HepG2 (cell line): ENCODE data around the gene AXIN2. TPM values are rescaled to one million over a fixed set of nuclear protein-coding genes. Genes with fewer than 3 reads are reported as not detected.

Source experiments
- KDM2A ChIP-seq: sonication (generic); formaldehyde crosslinking; IDR thresholded peaks from 2 replicates; pipeline ENCODE4 v1.4.0; 2020; ENCODE audit warnings: low read depth, missing genetic modification reagents, borderline replicate concordance
- KMT2B ChIP-seq: IDR thresholded peaks from 2 replicates; pipeline ENCODE4 v1.6.1; 2016; ENCODE audit warnings: missing genetic modification reagents, missing compliant biosample characterization
- MTA1 ChIP-seq: sonication (generic); formaldehyde crosslinking; IDR thresholded peaks from 2 replicates; pipeline ENCODE4 v1.4.0; 2020; ENCODE audit warnings: missing genetic modification reagents, mild to moderate bottlenecking, borderline replicate concordance
- NRL ChIP-seq: sonication (generic); formaldehyde crosslinking; IDR thresholded peaks from 2 replicates; pipeline ENCODE4 v1.5.0; 2020; ENCODE audit warnings: missing genetic modification reagents, mild to moderate bottlenecking, moderate library complexity, borderline replicate concordance
- SUZ12 ChIP-seq: fragments of 150-350 bp; IDR thresholded peaks from 2 replicates; pipeline ENCODE4 v1.6.1; 2014; ENCODE audit warnings: low read depth, low read length
- ZNF790 ChIP-seq: sonication (generic); formaldehyde crosslinking; IDR thresholded peaks from 2 replicates; pipeline ENCODE4 v1.8.0; 2022; ENCODE audit warnings: missing genetic modification reagents, mild to moderate bottlenecking, borderline replicate concordance
- ZNF841 ChIP-seq: sonication (generic); formaldehyde crosslinking; IDR thresholded peaks from 2 replicates; pipeline ENCODE4 v1.8.1; 2023; ENCODE audit warnings: missing genetic modification reagents, borderline replicate concordance
- polyA plus RNA-seq, 8 experiments: library from polyadenylated mRNA; depleted of rRNA in 3 of 8; stranded (reverse) in 7 of 8; unstranded in 1 of 8; fragments of >200 nt; fragmentation: Illumina TruSeq in 4 of 8; extraction: Trizol in 4 of 8; gene quantifications; 2 replicates each; pipeline versions ENCODE4 v1.2.1 to v1.2.3, GENCODE V29; 2011 to 2016; ENCODE audit warnings: low read depth in 4 of 8, missing spikeins in 1 of 8, mixed read lengths in 1 of 8; ENCODE audit not compliant: insufficient read depth in 1 of 8
- total RNA-seq, 5 experiments: library from RNA; depleted of rRNA; stranded (reverse); fragments of >200 nt; fragmentation: Illumina TruSeq; extraction: Trizol; gene quantifications; 2 replicates each; pipeline ENCODE4 v1.2.3, GENCODE V29; 2016; ENCODE audit warnings: low read depth in 1 of 5
- TF ChIP-seq, protein P1 (sequence below): IDR thresholded peaks from 2 replicates; pipeline ENCODE4 v1.6.1; 2016; ENCODE audit warnings: low read depth, missing genetic modification reagents, missing compliant biosample characterization
- TF ChIP-seq, protein P2 (sequence below): sonication (generic); formaldehyde crosslinking; IDR thresholded peaks from 2 replicates; pipeline ENCODE4 v1.5.0; 2020; ENCODE audit warnings: mild to moderate bottlenecking, missing genetic modification reagents
- TF ChIP-seq, protein P3 (sequence below): sonication (generic); formaldehyde crosslinking; IDR thresholded peaks from 2 replicates; pipeline ENCODE4 v1.4.0; 2020; ENCODE audit warnings: missing genetic modification reagents, borderline replicate concordance
- TF ChIP-seq, protein P4 (sequence below): sonication (generic); formaldehyde crosslinking; IDR thresholded peaks from 2 replicates; pipeline ENCODE4 v1.4.0; 2020; ENCODE audit warnings: mild to moderate bottlenecking, missing genetic modification reagents, borderline replicate concordance

AXIN2 gene
- total and polyA plus RNA-seq, 2 of the 13 experiments (the other 11 are each of a cell fraction or from before 2014, with no cell fraction given) = 58.6 to 63.4 TPM

DNA sequence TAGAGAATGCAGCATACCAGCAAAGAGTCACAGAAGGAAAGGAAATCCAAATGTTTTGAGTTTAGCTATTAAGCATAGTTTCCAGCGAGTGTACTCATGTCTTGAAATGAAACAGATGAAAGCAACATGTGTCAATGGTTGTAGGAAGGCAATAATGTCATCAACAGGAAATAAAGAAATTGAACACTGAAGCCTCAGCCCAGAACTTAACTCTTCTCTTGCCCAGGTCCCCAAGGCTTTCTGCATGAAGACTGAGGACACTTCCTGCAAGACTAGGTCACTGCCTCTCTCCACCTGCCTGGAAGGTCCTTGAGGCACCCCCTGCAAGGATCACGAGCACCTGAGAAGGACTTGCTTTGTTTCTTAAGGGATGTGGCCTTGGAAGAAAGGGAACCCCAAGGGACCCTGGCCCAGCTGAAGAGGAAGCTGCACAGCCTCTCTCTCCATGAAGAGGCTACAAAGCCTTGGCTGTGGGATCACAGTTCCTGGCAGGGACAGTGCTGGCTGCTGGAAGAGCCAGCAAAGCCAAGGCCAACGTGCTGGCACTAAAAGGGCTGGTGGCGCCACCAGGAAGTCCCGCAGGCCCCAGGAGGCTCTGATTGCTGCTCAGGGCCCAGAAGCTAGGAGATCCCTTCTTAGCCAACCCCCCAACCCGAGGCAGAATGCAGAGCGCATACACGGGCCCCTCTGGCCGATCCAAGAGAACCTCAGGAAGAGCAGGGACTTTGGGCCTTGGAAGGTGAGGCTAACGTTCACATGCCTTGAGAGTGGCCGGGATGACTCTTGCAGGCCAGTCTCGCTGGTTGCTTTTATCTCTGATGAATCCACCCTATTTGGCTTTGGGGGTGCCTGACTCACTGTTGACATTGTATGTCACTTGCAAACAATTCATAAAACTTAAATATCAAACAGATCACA lies 23.4 kb upstream of the AXIN2 start (continued):
- TF ChIP-seq, protein P1, sequence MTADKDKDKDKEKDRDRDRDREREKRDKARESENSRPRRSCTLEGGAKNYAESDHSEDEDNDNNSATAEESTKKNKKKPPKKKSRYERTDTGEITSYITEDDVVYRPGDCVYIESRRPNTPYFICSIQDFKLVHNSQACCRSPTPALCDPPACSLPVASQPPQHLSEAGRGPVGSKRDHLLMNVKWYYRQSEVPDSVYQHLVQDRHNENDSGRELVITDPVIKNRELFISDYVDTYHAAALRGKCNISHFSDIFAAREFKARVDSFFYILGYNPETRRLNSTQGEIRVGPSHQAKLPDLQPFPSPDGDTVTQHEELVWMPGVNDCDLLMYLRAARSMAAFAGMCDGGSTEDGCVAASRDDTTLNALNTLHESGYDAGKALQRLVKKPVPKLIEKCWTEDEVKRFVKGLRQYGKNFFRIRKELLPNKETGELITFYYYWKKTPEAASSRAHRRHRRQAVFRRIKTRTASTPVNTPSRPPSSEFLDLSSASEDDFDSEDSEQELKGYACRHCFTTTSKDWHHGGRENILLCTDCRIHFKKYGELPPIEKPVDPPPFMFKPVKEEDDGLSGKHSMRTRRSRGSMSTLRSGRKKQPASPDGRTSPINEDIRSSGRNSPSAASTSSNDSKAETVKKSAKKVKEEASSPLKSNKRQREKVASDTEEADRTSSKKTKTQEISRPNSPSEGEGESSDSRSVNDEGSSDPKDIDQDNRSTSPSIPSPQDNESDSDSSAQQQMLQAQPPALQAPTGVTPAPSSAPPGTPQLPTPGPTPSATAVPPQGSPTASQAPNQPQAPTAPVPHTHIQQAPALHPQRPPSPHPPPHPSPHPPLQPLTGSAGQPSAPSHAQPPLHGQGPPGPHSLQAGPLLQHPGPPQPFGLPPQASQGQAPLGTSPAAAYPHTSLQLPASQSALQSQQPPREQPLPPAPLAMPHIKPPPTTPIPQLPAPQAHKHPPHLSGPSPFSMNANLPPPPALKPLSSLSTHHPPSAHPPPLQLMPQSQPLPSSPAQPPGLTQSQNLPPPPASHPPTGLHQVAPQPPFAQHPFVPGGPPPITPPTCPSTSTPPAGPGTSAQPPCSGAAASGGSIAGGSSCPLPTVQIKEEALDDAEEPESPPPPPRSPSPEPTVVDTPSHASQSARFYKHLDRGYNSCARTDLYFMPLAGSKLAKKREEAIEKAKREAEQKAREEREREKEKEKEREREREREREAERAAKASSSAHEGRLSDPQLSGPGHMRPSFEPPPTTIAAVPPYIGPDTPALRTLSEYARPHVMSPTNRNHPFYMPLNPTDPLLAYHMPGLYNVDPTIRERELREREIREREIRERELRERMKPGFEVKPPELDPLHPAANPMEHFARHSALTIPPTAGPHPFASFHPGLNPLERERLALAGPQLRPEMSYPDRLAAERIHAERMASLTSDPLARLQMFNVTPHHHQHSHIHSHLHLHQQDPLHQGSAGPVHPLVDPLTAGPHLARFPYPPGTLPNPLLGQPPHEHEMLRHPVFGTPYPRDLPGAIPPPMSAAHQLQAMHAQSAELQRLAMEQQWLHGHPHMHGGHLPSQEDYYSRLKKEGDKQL (CRISPR knock-in tag) = no peak; the same call in 1 of the 2 replicates
- TF ChIP-seq MTA1 (CRISPR knock-in tag) (0 out of 2 replicates have a peak, but pooled peaks have one; percentile 51), NRL (CRISPR knock-in tag) (no peak; the same call in 1 of the 2 replicates), KDM2A (CRISPR knock-in tag) (peak; percentile 31; the same call in 1 of the 2 replicates), KMT2B (peak; percentile 37; the same call in 1 of the 2 replicates), SUZ12 (no peak), ZNF841 (CRISPR knock-in tag) (no peak), ZNF790 (CRISPR knock-in tag) (no peak)
- TF ChIP-seq, protein P2, sequence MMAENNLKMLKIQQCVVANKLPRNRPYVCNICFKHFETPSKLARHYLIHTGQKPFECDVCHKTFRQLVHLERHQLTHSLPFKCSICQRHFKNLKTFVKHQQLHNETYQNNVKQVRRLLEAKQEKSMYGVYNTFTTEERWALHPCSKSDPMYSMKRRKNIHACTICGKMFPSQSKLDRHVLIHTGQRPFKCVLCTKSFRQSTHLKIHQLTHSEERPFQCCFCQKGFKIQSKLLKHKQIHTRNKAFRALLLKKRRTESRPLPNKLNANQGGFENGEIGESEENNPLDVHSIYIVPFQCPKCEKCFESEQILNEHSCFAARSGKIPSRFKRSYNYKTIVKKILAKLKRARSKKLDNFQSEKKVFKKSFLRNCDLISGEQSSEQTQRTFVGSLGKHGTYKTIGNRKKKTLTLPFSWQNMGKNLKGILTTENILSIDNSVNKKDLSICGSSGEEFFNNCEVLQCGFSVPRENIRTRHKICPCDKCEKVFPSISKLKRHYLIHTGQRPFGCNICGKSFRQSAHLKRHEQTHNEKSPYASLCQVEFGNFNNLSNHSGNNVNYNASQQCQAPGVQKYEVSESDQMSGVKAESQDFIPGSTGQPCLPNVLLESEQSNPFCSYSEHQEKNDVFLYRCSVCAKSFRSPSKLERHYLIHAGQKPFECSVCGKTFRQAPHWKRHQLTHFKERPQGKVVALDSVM (CRISPR knock-in tag) = no peak
- TF ChIP-seq, protein P3, sequence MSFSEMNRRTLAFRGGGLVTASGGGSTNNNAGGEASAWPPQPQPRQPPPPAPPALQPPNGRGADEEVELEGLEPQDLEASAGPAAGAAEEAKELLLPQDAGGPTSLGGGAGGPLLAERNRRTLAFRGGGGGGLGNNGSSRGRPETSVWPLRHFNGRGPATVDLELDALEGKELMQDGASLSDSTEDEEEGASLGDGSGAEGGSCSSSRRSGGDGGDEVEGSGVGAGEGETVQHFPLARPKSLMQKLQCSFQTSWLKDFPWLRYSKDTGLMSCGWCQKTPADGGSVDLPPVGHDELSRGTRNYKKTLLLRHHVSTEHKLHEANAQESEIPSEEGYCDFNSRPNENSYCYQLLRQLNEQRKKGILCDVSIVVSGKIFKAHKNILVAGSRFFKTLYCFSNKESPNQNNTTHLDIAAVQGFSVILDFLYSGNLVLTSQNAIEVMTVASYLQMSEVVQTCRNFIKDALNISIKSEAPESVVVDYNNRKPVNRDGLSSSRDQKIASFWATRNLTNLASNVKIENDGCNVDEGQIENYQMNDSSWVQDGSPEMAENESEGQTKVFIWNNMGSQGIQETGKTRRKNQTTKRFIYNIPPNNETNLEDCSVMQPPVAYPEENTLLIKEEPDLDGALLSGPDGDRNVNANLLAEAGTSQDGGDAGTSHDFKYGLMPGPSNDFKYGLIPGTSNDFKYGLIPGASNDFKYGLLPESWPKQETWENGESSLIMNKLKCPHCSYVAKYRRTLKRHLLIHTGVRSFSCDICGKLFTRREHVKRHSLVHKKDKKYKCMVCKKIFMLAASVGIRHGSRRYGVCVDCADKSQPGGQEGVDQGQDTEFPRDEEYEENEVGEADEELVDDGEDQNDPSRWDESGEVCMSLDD (CRISPR knock-in tag) = peak; percentile 56; the same call in 1 of the 2 replicates
- TF ChIP-seq, protein P4, sequence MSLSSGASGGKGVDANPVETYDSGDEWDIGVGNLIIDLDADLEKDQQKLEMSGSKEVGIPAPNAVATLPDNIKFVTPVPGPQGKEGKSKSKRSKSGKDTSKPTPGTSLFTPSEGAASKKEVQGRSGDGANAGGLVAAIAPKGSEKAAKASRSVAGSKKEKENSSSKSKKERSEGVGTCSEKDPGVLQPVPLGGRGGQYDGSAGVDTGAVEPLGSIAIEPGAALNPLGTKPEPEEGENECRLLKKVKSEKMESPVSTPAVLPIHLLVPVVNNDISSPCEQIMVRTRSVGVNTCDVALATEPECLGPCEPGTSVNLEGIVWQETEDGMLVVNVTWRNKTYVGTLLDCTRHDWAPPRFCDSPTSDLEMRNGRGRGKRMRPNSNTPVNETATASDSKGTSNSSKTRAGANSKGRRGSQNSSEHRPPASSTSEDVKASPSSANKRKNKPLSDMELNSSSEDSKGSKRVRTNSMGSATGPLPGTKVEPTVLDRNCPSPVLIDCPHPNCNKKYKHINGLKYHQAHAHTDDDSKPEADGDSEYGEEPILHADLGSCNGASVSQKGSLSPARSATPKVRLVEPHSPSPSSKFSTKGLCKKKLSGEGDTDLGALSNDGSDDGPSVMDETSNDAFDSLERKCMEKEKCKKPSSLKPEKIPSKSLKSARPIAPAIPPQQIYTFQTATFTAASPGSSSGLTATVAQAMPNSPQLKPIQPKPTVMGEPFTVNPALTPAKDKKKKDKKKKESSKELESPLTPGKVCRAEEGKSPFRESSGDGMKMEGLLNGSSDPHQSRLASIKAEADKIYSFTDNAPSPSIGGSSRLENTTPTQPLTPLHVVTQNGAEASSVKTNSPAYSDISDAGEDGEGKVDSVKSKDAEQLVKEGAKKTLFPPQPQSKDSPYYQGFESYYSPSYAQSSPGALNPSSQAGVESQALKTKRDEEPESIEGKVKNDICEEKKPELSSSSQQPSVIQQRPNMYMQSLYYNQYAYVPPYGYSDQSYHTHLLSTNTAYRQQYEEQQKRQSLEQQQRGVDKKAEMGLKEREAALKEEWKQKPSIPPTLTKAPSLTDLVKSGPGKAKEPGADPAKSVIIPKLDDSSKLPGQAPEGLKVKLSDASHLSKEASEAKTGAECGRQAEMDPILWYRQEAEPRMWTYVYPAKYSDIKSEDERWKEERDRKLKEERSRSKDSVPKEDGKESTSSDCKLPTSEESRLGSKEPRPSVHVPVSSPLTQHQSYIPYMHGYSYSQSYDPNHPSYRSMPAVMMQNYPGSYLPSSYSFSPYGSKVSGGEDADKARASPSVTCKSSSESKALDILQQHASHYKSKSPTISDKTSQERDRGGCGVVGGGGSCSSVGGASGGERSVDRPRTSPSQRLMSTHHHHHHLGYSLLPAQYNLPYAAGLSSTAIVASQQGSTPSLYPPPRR (CRISPR knock-in tag) = peak; percentile 50; the same call in 1 of the 2 replicates
